Measurements from ENCODE around the gene SPINT2.

- TF ChIP-seq CTCF (IDR thresholded peaks at IDR 0.05): no peak
- TF ChIP-seq EZH2 (IDR thresholded peaks at IDR 0.05): no peak
These were observed 12.0 kb upstream of the SPINT2 start for GRCh38 chr19:38252385-38252784.
